Muscle of leg (tissue), 11 donors: Measurements from ENCODE around the gene SIRT3. TPM values are rescaled to one million over a fixed set of nuclear protein-coding genes. Genes with fewer than 3 reads are reported as not detected.
A peak's percentile ranks its signal among the peaks of the same experiment; 100 is the strongest.
"Not testable (repeated sequence)": the region's sequence is repeated elsewhere in the genome, so short reads cannot be mapped to it uniquely, and the experiment has no call there.

ENCODE experiments used
- DNase-seq: peaks from one replicate; pipeline ENCODE4 v3.0.0; 2013
- H3K27ac ChIP-seq: one replicate; pipeline ENCODE4 v1.5.1; 2013; ENCODE audit warnings: mild to moderate bottlenecking, low read length, control low read depth
- H3K27me3 ChIP-seq: one replicate; pipeline ENCODE4 v1.6.1; 2013; ENCODE audit warnings: low read length; ENCODE audit not compliant: control insufficient read depth, insufficient read depth
- H3K36me3 ChIP-seq: one replicate; pipeline ENCODE4 v1.6.1; 2013; ENCODE audit warnings: low read length; ENCODE audit not compliant: control insufficient read depth, insufficient read depth
- H3K4me1 ChIP-seq: one replicate; pipeline ENCODE4 v1.6.1; 2013; ENCODE audit warnings: low read length; ENCODE audit not compliant: control insufficient read depth, insufficient read depth
- H3K4me3 ChIP-seq: one replicate; pipeline ENCODE4 v1.5.1; 2013; ENCODE audit warnings: low read length, control low read depth
- H3K9me3 ChIP-seq: replicated peaks from 2 replicates; pipeline ENCODE4 v1.6.1; 2013; ENCODE audit warnings: low read depth, low read length; ENCODE audit not compliant: control insufficient read depth
- WGBS: methylation state at CpG from one replicate; pipeline ENCODE4 v1.1.5; 2013; ENCODE audit warnings: missing lambda C conversion rate; ENCODE audit not compliant: insufficient coverage; 5-methylcytosine and 5-hydroxymethylcytosine counted together
- polyA plus RNA-seq, 8 donors: library from polyadenylated mRNA; unstranded; fragments of 120-200 nt; gene quantifications; one replicate each; pipeline versions ENCODE4 v1.2.1 to v1.2.3, GENCODE V29; 2013; ENCODE audit warnings: inconsistent platforms in 1 of 8, low replicate concordance in 1 of 8; ENCODE audit not compliant: insufficient read length in 8 of 8, insufficient read depth in 1 of 8
- total RNA-seq: library from RNA; stranded (reverse); fragments of 120-200 nt; gene quantifications from one replicate; pipeline ENCODE4 v1.2.4, GENCODE V29; 2013

Gene SIRT3
- total and polyA plus RNA-seq, 9 donors, result 13.7 to 27.1 (median 23.8) TPM

DNA sequence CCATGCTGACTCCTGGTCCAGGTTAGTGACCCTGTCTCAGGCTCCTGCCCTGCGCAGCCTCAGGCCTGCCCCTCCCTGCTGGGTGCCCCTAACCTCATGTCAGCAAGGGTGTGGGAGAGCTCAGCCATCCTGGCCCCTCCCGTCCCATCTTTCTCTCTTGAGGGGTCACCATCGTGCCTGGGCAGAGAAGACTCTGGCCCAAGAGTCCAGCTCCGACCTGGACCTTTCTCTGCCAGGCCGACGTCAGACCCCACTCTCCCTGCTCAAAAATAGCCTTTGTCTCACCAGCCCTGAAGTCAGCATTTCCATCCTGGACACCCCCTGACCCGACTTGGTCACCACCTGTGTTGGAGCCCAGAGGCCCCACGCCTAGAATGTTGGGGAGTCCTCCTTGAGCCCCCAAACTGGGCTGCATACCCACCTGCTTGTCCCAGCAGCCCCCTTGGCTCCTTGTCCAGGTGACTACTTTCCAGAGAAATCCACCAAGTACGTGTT lies 38.4 kb downstream of the SIRT3 start:
- peaks cover 15% of the 10 kb centered on the region for H3K36me3 ChIP-seq
- no peaks in the 10 kb centered on the region for H3K9me3 ChIP-seq
- no peak overlapping the region for H3K4me3 ChIP-seq
- H3K27ac ChIP-seq, result no peak overlapping the region
- peak; percentile 8 for DNase-seq
- no peaks in the 10 kb centered on the region for H3K27me3 ChIP-seq
- WGBS, result 88% methylated on average over 5 of the region's 9 CpGs
- no peaks in the 10 kb centered on the region for H3K4me1 ChIP-seq

DNA sequence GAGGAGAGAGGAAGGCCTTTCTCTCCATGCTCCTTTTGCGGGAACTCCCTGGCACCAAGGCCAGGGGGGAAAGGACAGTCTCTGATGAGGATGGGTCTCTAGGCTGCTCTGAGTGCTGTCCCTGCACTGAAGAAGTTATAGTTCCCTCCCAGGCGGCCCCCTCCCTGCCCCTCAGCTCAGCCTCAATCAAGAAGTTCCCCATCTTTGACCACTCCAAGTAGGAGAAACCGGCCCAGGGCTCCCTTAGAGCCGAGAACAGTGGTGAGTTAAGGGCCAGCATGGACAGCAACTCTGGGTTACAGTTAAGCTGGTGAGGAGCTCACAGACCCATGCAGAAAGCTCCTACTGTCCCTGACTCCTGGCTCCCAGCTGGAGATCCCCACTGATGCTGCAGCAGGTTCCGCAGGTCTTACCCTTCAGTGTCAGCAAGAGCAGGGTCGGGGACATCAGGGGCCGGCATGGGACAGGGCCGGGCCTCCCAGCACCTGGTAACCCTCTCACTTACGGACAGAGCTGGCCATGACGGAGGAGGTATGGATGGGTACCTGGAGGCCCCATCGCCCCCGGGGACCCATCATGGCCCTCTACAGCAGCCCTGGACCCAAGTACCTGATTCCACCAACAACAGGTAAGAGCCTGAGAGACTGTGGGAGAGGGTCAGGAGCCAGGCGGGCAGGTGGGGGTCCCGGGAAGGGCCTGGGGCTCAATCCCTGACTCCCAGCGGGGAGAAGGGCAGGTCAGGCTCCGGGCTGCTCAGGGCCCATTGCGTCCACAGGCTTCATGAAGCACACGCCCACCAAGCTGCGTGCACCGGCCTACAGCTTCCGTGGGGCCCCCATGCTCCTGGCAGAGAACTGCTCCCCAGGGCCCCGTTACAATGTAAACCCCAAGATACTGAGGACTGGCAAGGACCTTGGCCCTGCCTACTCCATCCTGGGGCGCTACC lies 39.1 kb downstream of the SIRT3 start:
- 77% methylated on average over 14 of the region's 23 CpGs for WGBS
- Histone ChIP-seq H3K9me3 (no peaks in the 10 kb centered on the region), H3K4me3 (no peak overlapping the region), H3K36me3 (peaks cover 15% of the 10 kb centered on the region), H3K27ac (no peak overlapping the region), H3K27me3 (no peaks in the 10 kb centered on the region), H3K4me1 (no peaks in the 10 kb centered on the region)
- peak; percentile 8 for DNase-seq

DNA sequence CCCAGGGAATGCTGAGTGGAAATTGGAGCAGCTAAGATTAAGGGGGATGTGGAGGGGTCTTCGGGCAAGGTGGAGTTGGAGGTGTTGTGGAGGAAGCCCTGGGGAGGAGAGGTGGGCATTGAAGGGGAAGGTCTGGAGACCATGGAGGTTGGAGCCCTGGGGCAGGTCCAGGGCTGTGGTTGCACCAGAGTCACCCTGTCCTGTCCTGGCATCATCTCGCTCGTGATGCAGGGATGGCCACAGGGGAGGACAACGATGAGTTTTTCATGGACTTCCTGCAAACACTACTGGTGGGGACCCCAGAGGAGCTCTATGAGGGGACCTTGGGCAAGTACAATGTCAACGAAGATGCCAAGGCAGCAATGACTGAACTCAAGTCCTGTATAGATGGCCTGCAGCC lies 42.7 kb downstream of the SIRT3 start:
- not testable (repeated sequence) for H3K27me3 ChIP-seq, H3K27ac ChIP-seq, H3K4me3 ChIP-seq, H3K36me3 ChIP-seq, DNase-seq, H3K4me1 ChIP-seq, H3K9me3 ChIP-seq
- 72% methylated on average over 4 of the region's 5 CpGs for WGBS

GRCh38 chr11:192674-193128 lies 43.4 kb downstream of the SIRT3 start, which contains the start of gene SCGB1C1:
SCGB1C1 (plus strand) TSS chr11:193078; CDS start chr11:193100, 22 bp downstream.
- H3K9me3 ChIP-seq, H3K36me3 ChIP-seq, H3K4me1 ChIP-seq, H3K27ac ChIP-seq, H3K4me3 ChIP-seq, H3K27me3 ChIP-seq, DNase-seq: not testable (repeated sequence)
- no CpG with 5 or more reads among the region's 11 CpGs for WGBS

DNA sequence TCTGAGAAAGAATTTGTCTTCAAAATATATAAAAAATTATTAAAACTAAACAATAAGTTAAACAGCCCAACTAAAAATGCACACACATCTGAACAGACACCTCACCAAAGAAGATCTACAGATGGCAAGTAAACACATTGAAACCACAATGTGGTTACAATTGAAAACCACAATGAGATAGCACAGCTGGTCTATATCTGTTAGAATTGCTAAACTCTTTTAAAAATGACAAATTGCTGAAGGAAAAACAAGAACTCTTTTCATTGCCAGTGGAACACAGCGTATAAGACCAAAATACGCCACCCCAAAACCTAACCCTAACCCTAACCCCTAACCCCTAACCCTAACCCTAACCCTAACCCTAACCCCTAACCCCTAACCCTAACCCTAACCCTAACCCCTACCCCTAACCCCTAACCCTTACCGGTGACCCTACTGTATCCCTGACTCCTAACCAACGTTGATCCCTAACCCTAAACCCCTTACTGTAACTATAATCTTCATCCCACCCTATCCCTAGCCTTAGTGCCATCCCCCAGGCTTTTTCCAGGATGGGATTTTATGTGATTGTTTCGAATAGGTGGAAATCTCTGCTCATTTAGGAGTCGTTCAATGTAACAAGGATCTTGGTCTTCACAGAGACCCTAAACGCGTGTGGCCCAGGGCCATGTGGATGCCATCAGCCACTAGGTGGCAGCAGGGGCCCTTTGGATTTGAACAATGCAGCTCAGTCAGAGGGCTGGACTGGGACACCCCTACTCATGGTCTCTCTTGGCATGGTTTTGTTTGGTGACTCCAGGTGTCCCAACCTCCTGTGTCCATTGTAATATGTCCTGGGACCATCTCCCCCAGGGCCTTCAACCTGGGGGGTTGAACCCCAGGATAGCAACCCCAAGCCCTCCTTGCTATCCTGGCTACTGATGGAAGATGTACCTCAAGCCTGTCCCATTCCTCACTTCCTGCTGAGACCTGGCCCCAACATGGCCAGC lies 44.4 kb downstream of the SIRT3 start:
- H3K27ac ChIP-seq, H3K36me3 ChIP-seq, H3K4me1 ChIP-seq, H3K4me3 ChIP-seq, H3K9me3 ChIP-seq, DNase-seq, H3K27me3 ChIP-seq: not testable (repeated sequence)
- no CpG with 5 or more reads among the region's 8 CpGs for WGBS

GRCh38 chr11:190546-190945 lies 45.6 kb downstream of the SIRT3 start:
- H3K9me3 ChIP-seq, H3K4me1 ChIP-seq, DNase-seq, H3K4me3 ChIP-seq, H3K27ac ChIP-seq, H3K36me3 ChIP-seq, H3K27me3 ChIP-seq: not testable (repeated sequence)
- WGBS, result no CpG with 5 or more reads among the region's 5 CpGs

- not testable (repeated sequence) for DNase-seq, H3K27ac ChIP-seq, H3K9me3 ChIP-seq, H3K4me3 ChIP-seq, H3K27me3 ChIP-seq, H3K4me1 ChIP-seq, H3K36me3 ChIP-seq
- no CpG with 5 or more reads among the region's 25 CpGs for WGBS
These were observed 46.3 kb downstream of the SIRT3 start for GRCh38 chr11:189843-190311.

GRCh38 chr11:189200-189783 lies 46.9 kb downstream of the SIRT3 start:
- not testable (repeated sequence) for H3K27me3 ChIP-seq, DNase-seq, H3K4me1 ChIP-seq, H3K9me3 ChIP-seq, H3K36me3 ChIP-seq, H3K4me3 ChIP-seq, H3K27ac ChIP-seq
- WGBS, result no CpG with 5 or more reads among the region's 55 CpGs

DNA sequence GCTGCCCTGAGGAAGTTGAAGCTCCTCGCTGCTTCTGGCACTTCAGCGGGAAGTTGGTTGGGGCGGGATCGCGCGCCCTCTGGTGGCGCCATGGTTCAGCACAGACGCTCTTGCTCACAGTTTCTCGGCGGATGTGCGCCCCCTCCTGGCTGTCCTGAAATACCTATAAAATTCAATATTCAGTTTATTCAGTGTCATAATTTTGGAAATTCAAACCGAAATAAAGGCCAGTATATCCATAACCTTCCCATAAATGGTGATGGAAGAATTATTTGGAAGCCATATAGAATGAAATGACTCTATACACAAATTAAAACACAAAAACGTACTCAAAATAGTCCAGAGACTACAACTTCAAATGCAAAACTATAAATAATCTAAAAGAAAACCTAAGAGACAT lies 55.9 kb downstream of the SIRT3 start:
- not testable (repeated sequence) for DNase-seq, H3K27me3 ChIP-seq, H3K4me3 ChIP-seq, H3K27ac ChIP-seq, H3K4me1 ChIP-seq, H3K9me3 ChIP-seq, H3K36me3 ChIP-seq
- no CpG with 5 or more reads among the region's 13 CpGs for WGBS
